GM18502 (cell line): ENCODE data around the gene CMIP.

Experiments used
- ATAC-seq: cut with Tn5 transposase; IDR thresholded peaks from one replicate; pipeline ENCODE4 v1.9.1; 2021; ENCODE audit warnings: mild to moderate bottlenecking; ENCODE audit not compliant: unreplicated experiment, poor library complexity

The CMIP gene

DNA sequence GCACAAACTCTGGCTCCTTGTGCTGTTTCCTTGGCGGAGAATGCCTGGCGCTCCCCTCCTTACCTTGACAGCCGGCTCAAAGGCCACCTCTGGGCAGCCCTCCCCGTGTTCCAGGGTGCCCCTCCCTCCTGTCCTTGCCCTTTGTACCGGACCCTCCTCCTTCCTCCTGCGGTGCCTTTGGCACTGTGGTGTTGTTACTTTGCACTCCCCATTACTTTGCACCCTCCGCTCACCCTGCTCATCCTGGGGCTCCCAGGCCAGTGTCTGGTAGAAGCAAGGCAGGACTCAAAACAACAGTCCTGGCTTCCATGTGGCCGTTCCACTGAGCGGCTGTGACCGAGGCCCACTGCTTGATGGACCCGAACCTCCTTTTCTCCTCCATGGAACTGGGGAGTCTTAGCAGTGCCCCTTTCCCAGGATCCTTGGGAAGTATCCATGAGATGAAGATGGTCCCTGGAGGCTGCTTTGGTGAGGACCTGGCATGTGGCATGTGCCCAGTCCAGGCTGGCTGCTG is 147.8 kb downstream of the CMIP start:
- no peak for ATAC-seq

DNA sequence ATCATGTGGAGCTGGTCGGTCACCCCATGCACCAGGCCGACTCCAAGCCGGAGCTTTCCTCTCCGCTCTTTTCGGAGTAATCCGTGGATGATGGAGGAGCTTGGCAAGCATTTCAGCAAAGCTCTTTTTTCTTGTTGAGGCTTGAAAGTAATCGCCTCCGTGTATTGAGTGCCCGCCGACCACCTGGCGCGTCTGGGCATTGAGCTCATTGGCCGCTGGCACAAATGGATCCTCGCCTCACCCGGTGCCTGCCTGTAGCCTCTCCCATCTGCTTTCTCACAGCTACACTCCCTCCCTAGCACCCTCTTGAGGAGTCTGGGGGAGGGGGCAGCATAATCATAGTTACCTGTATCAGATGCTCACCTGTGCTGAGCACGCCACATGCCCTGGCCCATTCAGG is 148.9 kb downstream of the CMIP start:
- no peak for ATAC-seq

DNA sequence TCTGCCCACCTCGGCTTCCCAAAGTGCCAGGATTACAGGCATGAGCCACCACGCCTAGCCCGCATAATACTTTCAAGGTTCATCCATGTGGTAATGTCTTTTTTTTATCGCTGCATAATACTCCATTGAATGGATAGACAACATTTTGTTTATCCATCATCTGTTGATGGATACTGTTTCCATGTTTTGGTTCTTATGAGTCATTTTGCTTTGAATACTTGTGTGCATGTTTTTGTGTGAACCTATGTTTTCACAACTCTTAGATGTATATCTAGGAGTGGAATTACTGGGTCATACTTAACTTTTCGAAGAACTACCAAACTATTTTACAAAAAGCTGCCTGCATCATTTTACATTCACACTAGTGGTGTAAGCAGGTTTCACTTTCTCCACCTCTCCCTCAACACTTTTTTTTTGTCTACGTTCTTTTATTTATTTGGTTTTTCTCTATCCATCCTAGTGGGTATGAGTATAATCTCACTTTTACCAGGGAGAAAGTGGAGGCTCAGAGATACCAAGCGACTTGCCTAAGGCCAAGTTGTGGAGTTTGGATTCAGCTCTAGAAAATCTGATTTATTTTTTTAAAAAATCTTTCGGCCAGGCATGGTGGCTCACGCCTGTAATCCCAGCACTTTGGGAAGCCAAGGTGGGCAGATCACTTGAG is 151.2 kb downstream of the CMIP start:
- no peak for ATAC-seq

DNA sequence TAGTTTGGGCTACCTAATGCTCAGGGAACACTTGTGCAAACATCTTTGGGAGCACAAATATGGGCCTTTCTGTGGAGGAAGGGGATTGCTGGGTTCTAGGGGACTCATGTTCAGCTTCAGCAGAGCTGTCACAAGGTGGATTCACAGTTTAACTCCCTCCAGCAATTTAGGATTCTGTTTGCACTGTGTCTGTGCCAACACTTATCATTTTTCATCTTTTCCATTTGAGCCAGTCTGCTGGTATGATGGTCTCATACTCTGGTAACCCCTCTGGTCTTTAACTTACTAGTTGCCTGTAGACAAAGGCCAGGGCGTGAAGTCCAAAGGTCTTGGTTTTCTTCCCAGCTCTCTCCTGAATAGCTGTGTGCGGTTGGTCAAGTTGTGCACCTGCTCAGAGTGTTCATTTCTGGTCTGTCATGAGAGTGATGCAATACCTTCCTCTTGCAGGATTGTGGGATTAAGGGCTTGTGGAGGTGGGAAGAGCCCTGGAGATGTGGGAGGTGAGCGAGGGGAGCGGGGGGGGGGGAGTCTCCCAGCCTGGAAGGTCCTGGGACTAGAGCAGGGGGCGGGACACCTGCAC is 152.6 kb downstream of the CMIP start:
- ATAC-seq, result no peak

DNA sequence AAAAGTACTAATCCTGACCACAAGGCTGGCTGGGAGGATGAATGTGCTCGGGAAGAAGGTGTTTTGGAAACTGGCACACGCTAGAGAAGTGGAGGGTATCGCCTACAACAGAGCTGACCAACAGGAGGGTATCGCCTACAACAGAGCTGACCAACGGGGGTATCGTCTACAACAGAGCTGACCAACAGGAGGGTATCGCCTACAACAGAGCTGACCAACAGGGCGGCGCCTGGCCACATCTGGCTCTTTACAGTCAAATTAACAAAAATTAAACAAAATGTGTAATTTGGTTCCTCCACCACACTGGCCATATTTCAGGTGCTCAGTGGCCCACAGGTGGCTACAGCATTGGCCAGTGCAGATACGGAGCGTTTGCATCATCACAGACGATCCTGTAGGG is 153.5 kb downstream of the CMIP start:
- no peak for ATAC-seq

DNA sequence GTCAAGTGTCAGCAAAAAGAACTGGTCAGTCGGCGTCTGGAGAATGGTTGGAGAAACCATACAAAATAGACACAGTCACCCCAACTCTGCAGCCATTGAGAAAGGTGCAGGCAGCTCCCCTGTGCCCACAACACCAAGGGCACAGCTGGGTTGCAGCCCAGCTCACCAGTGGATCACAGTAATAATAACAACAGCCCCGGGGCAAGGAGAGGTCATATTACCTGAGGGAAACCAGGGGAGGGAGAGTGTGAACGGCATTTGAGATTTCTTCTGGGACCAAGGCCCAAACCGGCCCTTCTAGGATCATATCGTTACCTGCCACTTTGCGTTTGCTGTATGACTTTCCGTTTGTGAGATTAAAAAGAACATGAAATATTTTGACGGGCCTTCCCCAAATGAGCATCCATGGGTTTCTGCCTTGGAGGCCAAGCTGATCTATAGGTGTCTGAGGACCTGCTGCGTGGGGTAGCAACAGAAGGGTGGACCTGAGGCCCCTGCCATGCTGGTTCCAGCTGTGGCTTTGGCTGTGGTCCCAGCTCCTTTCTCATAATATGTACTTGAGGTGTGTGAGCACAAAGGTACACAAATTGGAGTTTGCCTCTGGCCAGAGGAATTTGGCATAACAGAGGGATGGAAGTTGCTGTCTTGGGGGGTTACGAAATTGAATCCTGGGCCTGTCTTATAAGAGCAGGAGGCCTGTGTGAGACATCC is 154.6 kb downstream of the CMIP start:
- no peak for ATAC-seq

DNA sequence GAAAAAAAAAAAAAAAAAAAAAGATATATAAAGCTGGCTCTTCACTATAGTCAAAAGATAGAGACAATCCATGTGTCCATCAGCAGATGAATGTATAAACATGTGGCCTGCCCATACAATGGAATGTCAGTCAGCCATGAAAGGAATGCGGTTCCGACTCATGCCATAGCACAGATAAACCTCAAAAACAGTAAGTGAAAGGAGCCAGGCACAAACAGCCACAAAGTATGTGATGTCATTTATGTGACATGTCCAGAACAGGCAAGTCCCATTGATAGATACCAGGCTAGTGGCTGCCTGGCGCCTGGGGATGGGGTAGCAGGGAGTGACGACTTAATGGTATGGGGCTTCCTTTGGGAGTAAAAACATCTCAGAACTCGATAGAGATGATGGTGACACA is 155.7 kb downstream of the CMIP start:
- ATAC-seq, result no peak

DNA sequence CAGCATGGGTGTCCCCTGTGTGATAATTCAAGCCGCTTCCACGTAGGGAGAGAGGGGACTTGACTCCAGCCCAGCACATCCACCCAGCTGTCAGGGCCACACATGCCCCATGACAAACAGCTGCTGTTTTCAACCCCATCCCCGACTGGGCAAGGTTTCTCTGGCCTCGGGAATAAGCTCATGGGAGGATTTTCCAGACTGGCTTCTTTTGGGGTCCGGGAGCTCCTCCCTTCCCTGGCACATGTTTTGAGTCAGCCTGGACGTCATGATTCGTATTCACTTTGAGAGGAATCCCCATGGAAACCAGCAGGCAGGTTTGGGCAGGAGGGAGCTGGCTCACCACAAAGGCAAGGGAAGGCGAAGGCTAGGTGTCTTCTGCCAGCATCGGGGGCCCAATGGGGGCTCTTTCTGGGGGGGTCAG is 156.4 kb downstream of the CMIP start:
- no peak for ATAC-seq

DNA sequence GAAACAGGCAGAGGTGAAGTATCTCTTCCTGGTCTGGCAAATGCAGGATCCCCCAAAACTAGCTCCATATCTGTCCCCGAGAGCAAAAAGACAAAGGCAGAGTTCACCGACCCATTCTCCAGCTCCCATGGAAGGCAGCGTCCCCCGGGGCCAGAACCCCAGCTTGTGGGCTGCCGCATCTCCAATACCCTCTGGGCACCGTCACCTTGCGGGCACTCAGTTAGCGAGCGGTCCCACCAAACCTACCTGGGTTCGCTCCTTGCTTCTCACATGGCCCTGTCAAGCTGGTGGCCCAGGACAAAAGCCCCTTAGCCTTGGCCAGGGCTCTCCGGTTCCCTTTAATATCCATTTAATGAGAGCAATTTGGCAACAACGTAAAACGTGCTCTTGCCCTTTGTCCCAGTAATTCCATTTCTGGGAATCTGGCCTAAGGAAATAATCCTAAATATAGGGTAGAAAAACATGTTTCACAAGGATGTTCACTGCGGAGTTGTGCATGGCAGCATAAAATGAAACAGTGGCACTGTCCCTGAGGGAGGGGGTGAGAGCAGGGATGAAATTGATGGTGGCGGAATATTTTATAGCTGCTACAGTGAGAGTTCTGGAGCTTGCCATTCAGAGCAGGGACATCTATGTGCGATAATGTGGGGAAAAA is 157.1 kb downstream of the CMIP start:
- ATAC-seq, result no peak

DNA sequence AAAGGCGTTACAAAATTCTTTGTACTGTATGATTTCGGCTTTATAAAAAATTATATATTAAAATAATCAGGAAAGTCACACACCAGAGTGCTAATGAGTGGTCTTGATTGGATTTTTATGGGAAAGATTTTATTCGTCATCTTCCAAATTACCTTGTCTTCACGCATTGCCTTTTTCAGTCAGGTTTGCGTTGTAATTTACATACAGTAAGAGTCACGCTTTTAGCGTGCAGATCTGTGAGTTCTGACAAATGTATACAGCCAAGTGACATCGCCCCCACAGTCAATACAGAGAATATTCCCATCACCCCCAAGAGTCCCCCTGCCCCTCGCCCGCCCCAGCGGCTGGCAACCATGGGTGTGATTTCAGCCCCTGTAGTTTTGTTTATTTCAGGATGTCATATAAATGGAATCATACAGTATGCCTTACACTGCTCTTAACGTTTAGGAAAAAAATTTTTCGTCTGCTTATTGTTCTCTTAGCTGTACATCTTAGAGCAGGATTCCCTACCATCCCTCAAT is 157.7 kb downstream of the CMIP start:
- ATAC-seq, result no peak

DNA sequence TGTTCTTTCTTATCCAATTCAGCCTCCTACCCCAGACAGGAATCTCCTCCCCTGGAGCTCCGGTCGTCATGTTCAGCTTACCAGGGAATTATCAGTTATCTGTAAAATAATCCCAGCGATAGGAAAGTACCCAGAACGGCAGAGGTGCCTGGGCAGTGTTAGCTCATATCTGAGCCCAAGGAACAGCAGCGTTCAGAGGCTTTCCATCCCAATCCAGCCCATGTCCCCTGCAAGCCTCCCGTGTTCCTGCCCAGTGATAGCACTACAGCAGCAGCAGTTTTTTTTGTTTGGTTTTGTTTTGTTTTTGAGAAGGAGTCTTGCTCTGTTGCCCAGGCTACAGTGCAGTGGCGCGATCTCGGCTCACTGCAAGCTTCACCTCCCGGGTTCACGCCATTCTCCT is 158.2 kb downstream of the CMIP start:
- no peak for ATAC-seq

DNA sequence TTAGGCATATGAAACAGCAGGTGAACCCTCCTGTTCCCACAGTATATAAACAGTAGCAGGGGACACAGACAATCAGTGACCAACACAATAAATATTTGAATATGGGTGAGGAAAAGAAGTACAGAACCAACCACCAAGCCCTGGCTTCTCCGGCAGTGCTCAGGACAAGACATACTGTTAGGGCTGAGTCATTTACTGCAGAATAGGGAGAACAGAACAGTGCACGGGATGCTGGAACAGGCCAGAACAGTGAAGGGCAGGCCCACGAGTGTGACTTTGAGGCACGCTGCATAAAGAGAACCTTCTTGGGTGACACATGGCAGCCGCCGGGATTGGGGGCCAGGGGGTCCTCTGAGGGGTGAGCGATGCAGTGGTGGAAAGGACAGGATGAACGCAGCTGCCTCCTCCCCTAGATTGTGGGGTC is 160.4 kb downstream of the CMIP start:
- no peak for ATAC-seq

DNA sequence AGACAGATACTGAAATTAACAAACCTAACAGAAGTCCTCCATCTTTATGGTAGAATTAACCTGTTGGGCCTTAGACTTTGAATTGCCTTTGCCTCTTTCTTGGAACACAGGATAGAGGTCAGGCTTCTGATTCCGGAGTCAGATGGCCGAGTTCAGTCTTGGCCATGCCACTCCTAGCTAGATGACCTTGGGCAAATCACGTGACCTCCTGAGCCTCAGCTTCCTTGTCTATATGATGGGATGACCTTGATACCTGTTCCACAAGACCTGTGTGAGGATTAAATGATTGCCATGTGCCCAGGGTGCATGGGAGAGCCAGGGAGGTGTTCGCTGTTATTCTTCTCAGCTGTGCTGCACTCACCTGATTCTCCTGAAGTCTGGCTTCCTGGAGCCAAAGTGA is 161.4 kb downstream of the CMIP start:
- ATAC-seq, result no peak

DNA sequence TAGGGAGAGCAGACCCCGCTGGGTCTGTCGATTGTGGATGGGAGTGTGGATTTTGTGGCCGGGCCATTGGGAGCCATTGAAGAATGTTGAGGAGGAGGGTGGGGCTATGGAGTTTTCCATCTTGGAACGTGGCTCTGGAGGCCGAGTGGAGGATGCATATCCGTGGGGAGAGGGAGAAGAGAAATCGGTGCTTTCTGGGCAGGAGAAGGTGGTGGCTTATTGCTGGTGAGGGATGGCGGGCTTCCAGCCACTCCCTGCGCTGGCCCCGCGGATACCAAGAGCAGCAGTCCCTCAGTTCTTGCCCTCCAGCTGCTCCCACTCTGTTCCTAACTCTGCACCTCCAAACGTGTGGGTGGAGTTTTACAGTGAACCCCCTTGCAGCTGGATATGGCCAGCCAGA is 162.4 kb downstream of the CMIP start:
- ATAC-seq, result no peak

DNA sequence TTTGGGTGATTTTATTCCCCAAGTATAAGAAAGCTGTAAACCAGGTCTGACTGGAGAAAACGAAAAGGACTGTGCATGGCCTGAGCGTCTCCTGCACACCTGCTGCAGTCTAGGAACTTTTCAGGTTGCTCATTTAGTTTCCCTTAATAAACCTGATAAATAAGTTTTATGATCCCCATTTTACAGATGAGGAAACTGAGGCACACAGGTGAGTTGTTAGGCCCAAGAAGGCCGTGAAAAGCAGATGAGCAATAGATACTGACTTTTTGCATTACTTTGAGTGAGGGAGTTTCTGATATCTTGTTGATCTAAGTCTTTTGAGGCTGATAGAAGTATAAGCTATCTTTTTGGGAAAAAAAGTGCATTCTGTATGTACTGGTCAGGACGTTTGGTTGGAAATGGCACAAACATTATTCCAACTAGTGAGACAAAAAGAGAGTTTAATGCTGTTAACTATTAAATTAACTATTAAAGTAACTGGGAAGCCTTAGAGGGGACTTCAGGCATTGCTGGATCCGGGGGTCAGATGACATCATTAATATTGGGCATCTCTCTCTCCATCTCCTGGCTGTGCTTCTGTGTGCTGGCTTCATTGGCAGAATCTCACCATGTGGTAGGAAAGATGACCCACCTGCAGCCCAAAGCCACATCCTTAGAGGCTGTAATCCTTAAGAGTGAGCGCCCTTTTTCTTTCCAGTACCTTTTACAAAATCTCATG is 163.4 kb downstream of the CMIP start:
- ATAC-seq, result no peak

DNA sequence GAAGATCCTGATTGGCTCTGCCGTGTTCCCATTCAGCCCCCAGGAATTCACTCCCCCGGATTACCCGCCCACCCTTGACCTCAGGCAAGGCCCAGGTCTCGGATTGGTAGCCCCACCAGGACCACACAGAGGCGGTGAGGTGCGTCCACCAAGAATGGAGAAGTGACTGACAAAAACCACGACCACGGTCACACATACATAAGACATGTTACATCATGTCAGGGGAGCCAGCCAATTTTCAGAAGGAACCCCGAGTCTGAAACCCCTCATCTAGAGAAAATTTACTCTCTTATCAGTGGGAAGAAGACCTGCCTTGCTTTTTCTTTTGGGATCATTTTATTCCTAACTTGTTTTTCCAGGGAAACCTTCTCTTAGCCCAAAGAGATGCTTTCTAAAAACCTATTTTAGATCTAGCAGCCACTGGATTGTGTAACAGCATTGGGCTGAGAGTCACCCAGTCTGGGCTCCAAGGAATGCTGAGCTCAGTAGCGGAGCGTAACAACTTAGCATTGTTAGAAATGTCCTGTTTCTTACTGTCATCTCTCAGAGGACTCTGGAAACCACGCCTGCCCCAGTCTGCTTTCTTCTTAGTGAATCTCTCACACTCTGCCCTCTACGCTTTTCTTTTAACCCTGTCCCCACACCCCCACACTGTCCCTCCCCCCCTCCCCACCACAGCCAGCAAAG is 164.1 kb downstream of the CMIP start:
- ATAC-seq, result no peak

DNA sequence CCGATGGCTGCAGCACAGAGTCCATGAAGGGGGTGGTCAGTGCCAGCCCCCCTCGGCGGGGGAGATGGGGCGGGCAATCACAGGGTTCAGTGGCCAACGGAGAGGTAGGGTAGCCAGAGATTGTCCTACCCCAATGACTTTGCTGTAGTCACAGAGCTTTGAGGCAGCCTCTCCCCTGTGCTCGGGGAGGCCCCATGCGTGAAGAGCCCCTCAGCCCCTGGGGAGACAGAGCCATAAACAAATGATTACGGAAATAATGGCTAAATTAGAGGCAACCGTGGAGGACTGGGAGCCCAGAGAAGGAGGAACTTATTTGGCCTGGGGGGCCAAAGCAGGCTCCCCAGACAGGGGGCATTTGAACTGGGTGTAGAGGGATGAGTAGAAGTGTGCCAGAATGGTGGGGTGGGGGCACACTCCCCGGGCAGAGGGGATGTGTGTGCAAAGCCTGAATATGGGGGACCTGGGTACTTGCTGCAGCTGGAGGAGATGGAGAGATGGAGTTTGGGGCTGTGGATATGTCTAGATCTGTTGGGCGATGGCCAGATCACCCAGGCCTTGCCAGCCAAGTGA is 164.8 kb downstream of the CMIP start:
- ATAC-seq, result no peak

DNA sequence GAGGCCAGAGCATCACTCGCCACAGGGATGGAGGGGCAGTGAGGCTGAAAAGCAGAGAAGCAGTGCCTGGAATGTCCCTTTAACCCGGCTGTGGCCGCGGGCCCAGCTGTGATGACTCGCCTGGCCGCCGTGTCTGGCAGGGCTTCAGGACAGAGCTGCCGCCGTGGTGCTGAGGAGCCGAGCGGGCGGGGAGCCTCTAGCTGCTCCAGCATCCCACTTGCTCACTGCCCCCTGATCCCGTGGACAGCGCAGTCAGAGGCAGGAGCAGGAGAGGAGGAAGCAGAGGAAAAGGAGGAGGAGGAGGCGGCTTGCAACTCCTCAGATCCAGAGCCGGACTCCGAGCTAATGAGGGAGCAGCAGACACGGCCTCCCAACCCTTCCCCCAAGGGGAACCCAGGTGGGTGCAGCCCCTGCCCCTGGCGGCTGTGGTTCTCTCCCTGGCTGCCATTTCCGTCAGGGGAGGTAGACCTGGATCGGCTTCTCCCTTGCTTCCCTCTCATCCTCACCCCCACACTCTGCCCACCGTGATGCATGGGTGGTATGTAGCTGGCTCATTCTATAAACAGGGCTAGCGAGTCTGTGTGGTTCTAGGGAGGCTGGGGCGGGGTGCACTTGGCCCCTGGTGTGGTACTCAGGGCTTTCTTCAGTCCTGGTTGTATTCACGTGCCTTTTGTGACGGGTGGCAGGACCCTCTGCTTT is 165.7 kb downstream of the CMIP start:
- ATAC-seq, result no peak

DNA sequence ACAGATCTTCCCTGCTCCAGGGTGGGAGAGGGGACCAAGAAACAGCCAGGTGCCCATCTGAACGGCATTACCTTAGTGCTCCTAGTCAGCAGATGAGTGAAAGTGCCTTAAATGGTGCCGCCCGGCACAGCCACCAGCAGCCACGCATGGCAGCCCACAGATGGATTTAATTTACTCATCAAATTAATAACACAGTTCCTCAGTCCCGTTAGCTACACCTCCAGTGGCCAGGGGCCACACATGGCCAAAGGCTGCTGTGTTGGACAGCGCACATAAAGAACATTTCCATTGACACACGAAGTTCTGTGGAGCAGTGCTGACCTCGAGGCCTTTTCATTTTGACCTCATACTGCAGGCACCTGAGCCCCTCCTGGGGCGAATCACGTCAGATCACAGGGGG is 166.3 kb downstream of the CMIP start:
- no peak for ATAC-seq
